Measurements from ENCODE around the gene MAN1C1. TPM values are rescaled to one million over a fixed set of nuclear protein-coding genes. Genes with fewer than 3 reads are reported as not detected.

Gene MAN1C1
- total RNA-seq, 1 donor from 2014 or later = 6.8 TPM

- no peaks in the 10 kb centered on the region for H3K9me3 ChIP-seq (ENCODE audit: low read depth)
- peaks cover 28% of the 10 kb centered on the region for H3K4me1 ChIP-seq
- Mint-ChIP-seq H3K4me3 (no peak overlapping the region), H3K27ac (no peak overlapping the region), H3K4me1 (peaks cover 16% of the 10 kb centered on the region), H3K27me3 (ENCODE audit: insufficient read depth, low read depth) (peaks cover 2% of the 10 kb centered on the region), H3K9me3 (no peaks in the 10 kb centered on the region), H3K36me3 (no peaks in the 10 kb centered on the region)
- no peak overlapping the region for H3K4me3 ChIP-seq
- peaks cover 18% of the 10 kb centered on the region for H3F3A ChIP-seq (ENCODE audit: low read depth)
- H3K36me3 ChIP-seq = no peaks in the 10 kb centered on the region
- H3K9ac ChIP-seq = no peak overlapping the region
- H3K27me3 ChIP-seq = no peaks in the 10 kb centered on the region
- no peak overlapping the region for H2AFZ ChIP-seq (replicated peaks)
- H4K20me1 ChIP-seq (ENCODE audit: low read depth) = no peaks in the 10 kb centered on the region
- H3K4me2 ChIP-seq = no peak overlapping the region
- no peak for TF ChIP-seq EZH2phosphoT487 (IDR thresholded peaks at IDR 0.05)
- TF ChIP-seq CTCF (IDR thresholded peaks at IDR 0.05) = no peak
- TF ChIP-seq EZH2 (IDR thresholded peaks at IDR 0.05) = no peak
- DNase-seq (ENCODE audit: low spot score) = no peak
- no peaks in the 10 kb centered on the region for H3K79me2 ChIP-seq (ENCODE audit: low read depth)
- no peak overlapping the region for H3K27ac ChIP-seq
Observed at GRCh38 chr1:25748531-25749205, 132.1 kb downstream of the MAN1C1 start.

- H3K27me3 ChIP-seq = no peaks in the 10 kb centered on the region
- H2AFZ ChIP-seq (replicated peaks) = no peak overlapping the region
- H3K4me1 ChIP-seq = peaks cover 13% of the 10 kb centered on the region
- H3K9ac ChIP-seq = no peak overlapping the region
- Mint-ChIP-seq H3K27ac (no peak overlapping the region), H3K9me3 (no peaks in the 10 kb centered on the region), H3K4me3 (no peak overlapping the region), H3K27me3 (ENCODE audit: insufficient read depth, low read depth) (peaks cover 5% of the 10 kb centered on the region), H3K4me1 (peaks cover 20% of the 10 kb centered on the region), H3K36me3 (no peaks in the 10 kb centered on the region)
- H3F3A ChIP-seq (ENCODE audit: low read depth) = no peaks in the 10 kb centered on the region
- H4K20me1 ChIP-seq (ENCODE audit: low read depth) = no peaks in the 10 kb centered on the region
- DNase-seq (ENCODE audit: low spot score) = no peak
- H3K79me2 ChIP-seq (ENCODE audit: low read depth) = no peaks in the 10 kb centered on the region
- TF ChIP-seq EZH2 (IDR thresholded peaks at IDR 0.05) = no peak
- TF ChIP-seq CTCF (IDR thresholded peaks at IDR 0.05) = no peak
- TF ChIP-seq EZH2phosphoT487 (IDR thresholded peaks at IDR 0.05) = no peak
- no peaks in the 10 kb centered on the region for H3K36me3 ChIP-seq
- H3K4me2 ChIP-seq = no peak overlapping the region
- no peaks in the 10 kb centered on the region for H3K9me3 ChIP-seq (ENCODE audit: low read depth)
- no peak overlapping the region for H3K4me3 ChIP-seq
- no peak overlapping the region for H3K27ac ChIP-seq
Observed at GRCh38 chr1:25750923-25751605, 134.5 kb downstream of the MAN1C1 start.

- Histone ChIP-seq H3K79me2 (ENCODE audit: low read depth) (no peaks in the 10 kb centered on the region), H3K4me2 (no peak overlapping the region), H3K9ac (no peak overlapping the region), H3F3A (ENCODE audit: low read depth) (no peaks in the 10 kb centered on the region), H4K20me1 (ENCODE audit: low read depth) (no peaks in the 10 kb centered on the region), H3K27me3 (no peaks in the 10 kb centered on the region), H2AFZ (replicated peaks) (no peak overlapping the region), H3K27ac (no peak overlapping the region), H3K4me3 (no peak overlapping the region), H3K36me3 (no peaks in the 10 kb centered on the region), H3K9me3 (ENCODE audit: low read depth) (no peaks in the 10 kb centered on the region), H3K4me1 (peaks cover 19% of the 10 kb centered on the region)
- Mint-ChIP-seq H3K9me3 (no peaks in the 10 kb centered on the region), H3K27me3 (ENCODE audit: insufficient read depth, low read depth) (peaks cover 10% of the 10 kb centered on the region), H3K4me3 (no peak overlapping the region), H3K4me1 (peaks cover 47% of the 10 kb centered on the region), H3K27ac (peak overlapping the region; percentile 90), H3K36me3 (no peaks in the 10 kb centered on the region)
- TF ChIP-seq EZH2 (IDR thresholded peaks at IDR 0.05) (no peak), EZH2phosphoT487 (IDR thresholded peaks at IDR 0.05) (no peak), CTCF (IDR thresholded peaks at IDR 0.05) (no peak)
- peak; percentile 38 for DNase-seq (ENCODE audit: low spot score)
Observed at GRCh38 chr1:25754470-25755181, 138.0 kb downstream of the MAN1C1 start.

Measured in neural progenitor cell (in vitro differentiated cells).